T-helper 1 cell treated with Interleukin-12 subunit alpha and Interleukin-12 subunit beta and Interleukin-4 antibody, amounts not matched to agents 30 μg/mL and 1 μg/mL, for 36 hours (primary cell): ENCODE results near the gene PRR5.

ENCODE experiments used
- H3K27ac Mint-ChIP-seq: one replicate; pipeline ENCODE4 v1.8.0; 2021; ENCODE audit warnings: mild to moderate bottlenecking, mixed read lengths
- H3K27me3 Mint-ChIP-seq: one replicate; pipeline ENCODE4 v1.8.0; 2021; ENCODE audit warnings: low read depth, mixed read lengths
- H3K36me3 Mint-ChIP-seq: one replicate; pipeline ENCODE4 v1.8.0; 2021; ENCODE audit warnings: low read depth, mixed read lengths
- H3K4me1 Mint-ChIP-seq: one replicate; pipeline ENCODE4 v1.8.0; 2021; ENCODE audit warnings: low read depth, mixed read lengths
- H3K4me3 Mint-ChIP-seq: one replicate; pipeline ENCODE4 v1.8.0; 2021; ENCODE audit warnings: mild to moderate bottlenecking, moderate library complexity, mixed read lengths
- H3K9me3 Mint-ChIP-seq: one replicate; pipeline ENCODE4 v1.8.0; 2021; ENCODE audit warnings: mixed read lengths

Gene PRR5

DNA sequence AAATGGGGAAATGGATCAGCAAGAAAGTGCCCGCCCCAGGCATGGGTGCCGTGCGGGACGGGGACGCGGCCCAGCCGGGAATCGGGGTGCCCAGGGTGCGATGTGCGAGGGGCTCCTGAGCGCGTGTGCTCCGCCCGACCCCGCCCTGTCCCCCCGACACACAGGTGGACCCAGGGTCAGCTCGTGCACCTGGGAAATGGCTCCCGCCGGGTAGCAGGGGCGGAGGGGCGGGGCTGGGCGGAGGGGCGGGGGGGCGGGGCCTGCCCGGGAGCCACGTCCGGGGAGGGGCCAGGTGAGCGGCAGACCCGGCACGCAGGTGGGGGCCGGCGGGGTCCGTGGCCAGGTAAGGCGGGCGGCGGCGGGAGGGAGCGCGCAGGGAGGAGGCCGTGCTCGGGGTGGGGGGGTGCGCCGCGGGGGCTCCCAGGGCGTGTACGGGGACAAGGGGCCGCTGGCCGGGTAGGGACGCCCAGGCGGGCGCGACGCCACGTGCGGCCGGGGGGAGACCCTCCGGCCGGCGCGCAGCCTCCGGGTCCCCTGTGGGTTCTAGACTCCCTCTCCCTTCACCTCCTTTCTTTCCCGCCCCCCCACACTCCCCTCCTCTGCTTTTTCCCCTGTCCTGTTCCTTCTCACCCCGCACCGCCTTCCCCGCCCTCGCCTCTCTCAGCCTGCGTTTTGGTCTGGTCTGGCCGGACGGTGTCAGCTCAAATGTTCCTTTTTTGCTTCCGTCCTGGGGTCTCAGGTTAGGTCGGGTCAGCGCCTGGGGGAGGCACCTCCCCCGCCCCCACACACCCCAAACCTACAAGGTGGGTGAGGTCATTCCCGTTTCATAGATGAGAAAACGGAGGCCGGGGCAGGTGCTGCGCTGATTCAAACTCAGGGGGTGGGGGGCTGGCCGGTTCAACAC lies 50.5 kb downstream of the PRR5 start, which contains the start of gene ARHGAP8:
Gene ARHGAP8 (plus strand): TSS at position 291 of the 904 bp plus-strand sequence. CDS start 33,953 bp downstream, outside the sequence.
- Mint-ChIP-seq H3K36me3 (no peaks in the 10 kb centered on the region), H3K9me3 (no peaks in the 10 kb centered on the region), H3K4me3 (no peak within 1 kb of the TSS), H3K4me1 (peaks cover 2% of the 10 kb centered on the region), H3K27ac (no peak within 1 kb of the TSS), H3K27me3 (peaks cover 59% of the 10 kb centered on the region)

DNA sequence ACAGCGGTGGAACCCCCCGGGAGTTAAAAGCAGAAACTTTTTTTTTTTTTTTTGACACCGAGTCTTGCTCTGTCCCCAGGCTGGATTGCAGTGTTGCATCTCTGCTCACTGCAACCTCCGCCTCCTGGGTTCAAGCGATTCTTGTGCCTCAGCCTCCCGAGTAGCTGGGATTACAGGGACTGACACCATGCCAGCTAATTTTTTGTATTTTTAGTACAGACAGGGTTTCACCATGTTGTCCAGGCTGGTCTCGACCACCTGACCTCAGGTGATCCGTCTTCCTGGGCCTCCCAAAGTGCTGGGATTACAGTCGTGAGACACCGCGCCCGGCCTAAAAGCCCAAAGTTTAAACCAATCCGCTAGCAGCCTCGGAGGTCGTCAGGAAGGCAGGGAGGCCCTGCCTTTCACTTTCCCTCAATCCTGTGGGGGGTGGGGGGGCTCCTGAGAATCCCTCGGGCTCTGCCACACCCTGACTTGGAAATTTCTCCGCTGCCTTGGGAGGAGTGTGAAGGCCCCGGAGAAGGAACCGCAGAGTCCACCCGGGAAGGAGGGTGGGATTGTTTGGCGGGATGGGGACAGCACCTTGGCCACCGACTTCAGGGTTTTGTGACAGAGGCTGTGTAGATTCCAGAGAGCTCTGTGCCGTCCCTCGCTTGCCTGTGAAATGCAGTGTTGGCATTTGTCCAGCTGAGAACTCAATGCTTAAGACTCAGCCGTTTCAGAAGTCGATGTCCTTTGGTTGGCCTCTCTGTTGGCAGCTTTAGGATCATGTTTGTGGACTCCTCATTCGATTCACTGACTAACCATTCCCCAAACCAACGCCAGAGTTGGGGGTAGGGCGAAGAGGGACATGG lies 51.4 kb downstream of the PRR5 start:
- H3K27me3 Mint-ChIP-seq: peaks cover 59% of the 10 kb centered on the region
- no peaks in the 10 kb centered on the region for H3K9me3 Mint-ChIP-seq
- H3K27ac Mint-ChIP-seq: no peak overlapping the region
- H3K4me1 Mint-ChIP-seq: peaks cover 2% of the 10 kb centered on the region
- H3K36me3 Mint-ChIP-seq: no peaks in the 10 kb centered on the region
- no peak overlapping the region for H3K4me3 Mint-ChIP-seq

DNA sequence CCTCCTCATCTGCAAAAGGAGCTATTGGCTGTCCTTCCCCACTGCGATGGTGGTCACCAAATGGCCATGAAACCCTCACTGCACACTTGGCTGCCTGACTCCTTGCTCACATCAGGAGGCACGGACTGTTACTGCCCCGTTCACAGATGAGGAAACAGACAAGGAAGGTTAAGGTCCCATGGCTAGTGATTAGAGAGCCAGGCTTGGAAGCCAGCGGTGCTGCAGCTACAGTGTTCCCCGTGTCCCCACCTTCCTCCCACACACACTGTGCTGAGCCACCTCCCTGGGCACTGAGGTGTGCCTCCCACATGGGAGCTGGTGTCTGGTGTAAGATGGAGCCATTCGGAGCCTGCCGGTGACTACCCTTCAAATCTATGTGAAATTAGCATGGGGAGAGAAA lies 53.0 kb downstream of the PRR5 start:
- H3K36me3 Mint-ChIP-seq: no peaks in the 10 kb centered on the region
- H3K9me3 Mint-ChIP-seq: no peaks in the 10 kb centered on the region
- H3K4me1 Mint-ChIP-seq: peaks cover 2% of the 10 kb centered on the region
- H3K27ac Mint-ChIP-seq: no peak overlapping the region
- peaks cover 54% of the 10 kb centered on the region for H3K27me3 Mint-ChIP-seq
- no peak overlapping the region for H3K4me3 Mint-ChIP-seq

DNA sequence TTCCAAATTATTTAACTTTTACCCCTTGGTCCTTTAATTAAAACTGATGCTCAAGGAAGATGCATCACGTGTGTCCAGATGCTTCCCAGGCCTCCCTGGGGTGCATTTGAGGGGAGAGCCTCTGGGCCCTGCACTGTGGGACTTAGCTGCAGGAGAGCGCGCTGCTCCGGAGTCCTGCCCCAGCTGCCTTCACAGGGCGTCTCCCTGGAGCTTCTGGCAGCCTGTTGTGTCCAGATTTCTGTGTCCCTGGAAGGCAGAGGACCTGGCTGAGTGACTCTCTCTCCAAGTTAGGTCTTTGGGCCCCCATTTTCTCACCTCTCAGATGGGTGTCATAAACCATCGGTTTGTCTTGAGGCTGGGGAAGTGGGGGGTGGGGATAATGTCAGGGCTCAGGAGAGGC lies 53.4 kb downstream of the PRR5 start:
- peaks cover 2% of the 10 kb centered on the region for H3K4me1 Mint-ChIP-seq
- peaks cover 51% of the 10 kb centered on the region for H3K27me3 Mint-ChIP-seq
- H3K36me3 Mint-ChIP-seq: no peaks in the 10 kb centered on the region
- H3K4me3 Mint-ChIP-seq: no peak overlapping the region
- no peak overlapping the region for H3K27ac Mint-ChIP-seq
- H3K9me3 Mint-ChIP-seq: no peaks in the 10 kb centered on the region

DNA sequence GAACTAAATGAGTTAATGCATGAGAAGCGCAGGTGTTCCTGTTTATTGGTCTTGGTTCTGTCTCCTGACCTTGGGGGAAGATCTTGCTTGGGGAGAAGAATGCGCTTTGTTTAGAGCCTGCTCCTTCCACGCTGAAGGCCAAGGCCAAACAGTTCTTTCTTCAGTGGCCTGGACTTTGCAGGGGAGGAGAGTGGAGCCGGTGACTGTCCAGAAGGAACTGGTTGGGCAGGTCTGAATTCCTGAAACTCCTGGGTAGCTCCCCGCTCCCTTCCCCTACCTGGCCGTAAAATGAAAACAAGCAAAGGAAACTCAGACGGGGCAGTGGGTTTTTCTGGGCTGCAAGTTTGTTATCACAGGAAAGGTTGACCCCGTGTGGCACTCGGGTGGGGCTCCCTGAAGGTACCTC lies 54.0 kb downstream of the PRR5 start:
- H3K27me3 Mint-ChIP-seq: peaks cover 48% of the 10 kb centered on the region
- no peak overlapping the region for H3K4me3 Mint-ChIP-seq
- H3K36me3 Mint-ChIP-seq: no peaks in the 10 kb centered on the region
- no peak overlapping the region for H3K27ac Mint-ChIP-seq
- no peaks in the 10 kb centered on the region for H3K9me3 Mint-ChIP-seq
- peaks cover 2% of the 10 kb centered on the region for H3K4me1 Mint-ChIP-seq

DNA sequence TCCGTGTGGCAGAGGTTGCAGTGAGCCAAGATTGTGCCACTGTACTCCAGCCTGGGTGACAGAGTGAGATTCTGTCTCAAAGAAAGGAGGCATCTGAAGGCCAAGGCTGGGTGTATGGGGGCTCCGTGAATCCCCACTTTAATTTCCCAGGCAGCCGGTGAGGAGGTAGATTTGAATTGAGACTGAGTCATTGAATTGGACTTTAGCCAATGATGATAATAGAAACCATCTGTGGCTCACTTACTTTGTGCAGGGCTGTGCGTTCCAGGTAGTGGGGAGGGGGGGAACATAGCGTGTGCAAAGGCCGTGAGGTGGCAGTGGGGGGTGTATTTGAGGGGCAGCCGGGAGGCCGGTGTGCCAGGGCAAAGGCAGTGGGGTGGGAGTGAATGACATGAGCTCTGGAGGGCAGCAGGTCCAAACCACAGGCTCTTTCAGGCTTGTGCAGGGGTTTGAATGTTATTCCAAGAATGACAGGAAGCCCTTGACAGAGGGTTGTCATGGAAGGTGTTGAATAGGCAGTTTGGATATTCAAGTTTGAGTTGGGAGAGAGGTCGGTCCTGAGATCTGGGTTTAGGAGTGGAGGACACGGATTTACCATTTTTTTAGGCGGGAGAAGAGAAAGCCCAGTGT lies 56.5 kb downstream of the PRR5 start:
- H3K36me3 Mint-ChIP-seq: no peaks in the 10 kb centered on the region
- H3K9me3 Mint-ChIP-seq: no peaks in the 10 kb centered on the region
- peaks cover 32% of the 10 kb centered on the region for H3K27me3 Mint-ChIP-seq
- no peak overlapping the region for H3K27ac Mint-ChIP-seq
- no peak overlapping the region for H3K4me3 Mint-ChIP-seq
- H3K4me1 Mint-ChIP-seq: no peaks in the 10 kb centered on the region

DNA sequence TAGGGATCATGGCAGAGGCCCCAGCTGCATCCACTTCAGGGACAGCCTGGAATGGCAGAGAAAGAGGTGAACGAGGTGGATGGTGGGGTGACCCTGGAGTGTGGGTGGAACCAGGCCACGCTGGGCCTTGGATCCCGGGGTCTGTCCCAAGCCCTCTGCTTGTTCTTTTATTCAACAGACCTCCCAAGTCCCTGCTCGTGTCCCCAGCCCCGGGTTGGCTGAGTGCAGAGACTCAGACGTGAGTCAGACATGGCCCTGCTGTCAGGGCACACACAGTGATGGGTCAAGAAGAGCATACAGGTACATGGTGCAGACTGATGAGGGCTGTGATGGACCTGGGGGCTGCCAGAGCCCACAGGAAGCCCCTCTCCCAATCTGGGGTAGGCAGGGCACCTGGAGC lies 57.0 kb downstream of the PRR5 start:
- H3K9me3 Mint-ChIP-seq: no peaks in the 10 kb centered on the region
- H3K36me3 Mint-ChIP-seq: no peaks in the 10 kb centered on the region
- H3K27me3 Mint-ChIP-seq: peaks cover 27% of the 10 kb centered on the region

DNA sequence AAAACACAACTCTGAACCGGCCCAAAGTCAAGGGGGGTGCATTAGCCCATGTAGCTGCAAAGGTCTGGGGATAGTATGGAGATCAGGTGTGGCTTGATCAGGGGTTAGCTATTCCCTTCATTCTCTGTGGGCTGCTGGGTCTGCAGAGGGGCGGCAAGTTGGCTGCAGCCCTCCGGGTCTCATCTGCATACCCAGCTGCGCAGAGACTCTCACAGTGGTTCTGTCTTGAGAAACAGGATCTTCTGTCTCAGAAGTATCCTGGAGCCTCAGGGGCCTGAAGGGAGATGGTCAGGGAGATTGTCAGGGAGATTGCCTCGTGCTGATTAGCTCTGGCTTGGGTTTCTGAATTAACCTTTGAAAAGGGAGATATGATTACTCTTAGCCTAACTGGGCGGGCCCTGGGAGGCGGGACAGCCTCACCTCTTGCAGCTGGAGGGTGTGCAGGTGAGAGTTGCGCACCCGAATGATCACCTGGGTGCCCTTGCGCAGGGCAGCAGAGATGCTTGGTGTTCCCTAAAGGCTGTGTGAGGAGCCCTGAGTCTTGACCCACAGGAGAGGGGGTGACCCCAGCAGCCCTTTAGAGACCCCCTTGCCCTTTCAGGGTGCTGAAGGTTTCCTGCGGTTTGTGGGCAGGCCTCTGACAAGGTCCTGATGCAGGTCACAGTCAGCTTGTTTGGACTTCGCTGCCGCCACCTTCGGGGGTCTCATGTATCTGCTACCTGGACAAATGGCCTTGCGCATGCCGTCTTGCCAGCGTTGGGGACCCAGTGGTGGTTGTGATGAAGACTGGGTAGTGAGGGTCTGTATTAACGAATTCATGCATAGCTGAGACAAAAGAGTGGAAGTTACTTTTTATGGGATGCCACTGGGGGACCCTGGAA lies 57.7 kb downstream of the PRR5 start:
- H3K36me3 Mint-ChIP-seq: no peaks in the 10 kb centered on the region
- no peaks in the 10 kb centered on the region for H3K4me1 Mint-ChIP-seq
- H3K9me3 Mint-ChIP-seq: no peaks in the 10 kb centered on the region
- H3K4me3 Mint-ChIP-seq: no peak overlapping the region
- peaks cover 20% of the 10 kb centered on the region for H3K27me3 Mint-ChIP-seq
- H3K27ac Mint-ChIP-seq: no peak overlapping the region

More for the DNA sequence above, 57.0 kb downstream of the PRR5 start:
- no peaks in the 10 kb centered on the region for H3K4me1 Mint-ChIP-seq
- no peak overlapping the region for H3K4me3 Mint-ChIP-seq
- H3K27ac Mint-ChIP-seq: no peak overlapping the region

DNA sequence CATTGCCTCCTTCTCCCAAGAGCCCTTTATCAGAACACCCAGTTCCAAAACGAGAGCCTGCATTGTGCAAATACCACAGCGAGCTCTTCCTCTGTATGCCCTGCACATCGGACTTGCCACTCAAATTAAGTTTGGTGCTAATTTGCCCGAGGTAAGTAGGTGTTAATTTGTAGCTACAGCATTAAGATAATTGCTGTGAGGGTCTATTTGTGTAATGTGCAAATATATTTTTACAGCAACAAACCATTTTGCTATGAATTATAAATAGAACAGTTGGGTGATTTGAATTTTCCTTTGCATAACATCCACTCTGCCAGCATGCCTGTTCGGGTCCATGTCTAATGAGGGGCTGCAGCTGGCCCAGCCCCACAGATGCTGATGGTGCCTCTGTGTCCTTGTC lies 58.5 kb downstream of the PRR5 start:
- Mint-ChIP-seq H3K27me3 (peaks cover 12% of the 10 kb centered on the region), H3K4me3 (no peak overlapping the region), H3K27ac (no peak overlapping the region), H3K9me3 (no peaks in the 10 kb centered on the region), H3K4me1 (no peaks in the 10 kb centered on the region), H3K36me3 (no peaks in the 10 kb centered on the region)

DNA sequence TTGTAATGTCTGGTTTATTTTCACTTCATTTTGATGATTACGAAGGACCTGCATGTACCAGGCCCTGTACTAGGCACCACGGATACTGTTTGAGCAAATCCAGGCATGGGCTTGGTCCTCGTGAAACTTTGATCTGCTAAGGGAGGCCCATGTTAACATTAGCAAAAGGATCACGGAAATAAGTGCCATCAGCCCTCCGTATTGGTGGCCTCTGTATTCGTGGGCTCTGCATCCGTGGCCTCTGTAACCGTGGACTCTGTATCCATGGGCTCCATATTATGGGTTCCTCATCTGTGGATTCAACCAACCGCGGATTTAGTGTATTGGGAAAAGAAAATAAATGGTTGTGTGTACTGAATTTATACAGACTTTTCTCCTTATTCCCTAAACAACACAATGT lies 59.0 kb downstream of the PRR5 start:
- Mint-ChIP-seq H3K27me3 (peaks cover 6% of the 10 kb centered on the region), H3K27ac (no peak overlapping the region), H3K9me3 (no peaks in the 10 kb centered on the region), H3K36me3 (no peaks in the 10 kb centered on the region), H3K4me1 (no peaks in the 10 kb centered on the region), H3K4me3 (no peak overlapping the region)

DNA sequence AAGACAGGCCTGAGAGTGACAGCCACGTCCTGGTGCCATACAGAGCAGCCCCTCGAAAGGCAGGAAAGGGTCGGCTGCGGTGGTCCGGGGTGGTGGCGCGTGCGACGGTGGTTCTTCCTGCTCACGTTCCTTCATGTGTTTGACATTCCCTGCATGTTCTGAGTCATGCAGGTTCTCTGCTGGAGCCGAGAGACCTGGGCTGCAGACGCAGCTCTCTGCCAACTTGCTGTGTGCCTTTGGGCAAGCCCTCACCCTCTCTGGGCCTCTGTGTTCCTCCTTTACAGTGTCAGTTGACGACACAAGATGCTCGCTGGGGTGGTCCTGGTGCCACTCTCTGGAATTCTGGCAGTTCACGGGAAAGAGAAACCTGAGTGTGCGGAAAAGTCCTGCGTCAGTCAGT lies 62.4 kb downstream of the PRR5 start:
- no peak overlapping the region for H3K4me3 Mint-ChIP-seq
- H3K27me3 Mint-ChIP-seq: no peaks in the 10 kb centered on the region
- no peaks in the 10 kb centered on the region for H3K9me3 Mint-ChIP-seq
- no peak overlapping the region for H3K27ac Mint-ChIP-seq
- H3K4me1 Mint-ChIP-seq: no peaks in the 10 kb centered on the region
- no peaks in the 10 kb centered on the region for H3K36me3 Mint-ChIP-seq

DNA sequence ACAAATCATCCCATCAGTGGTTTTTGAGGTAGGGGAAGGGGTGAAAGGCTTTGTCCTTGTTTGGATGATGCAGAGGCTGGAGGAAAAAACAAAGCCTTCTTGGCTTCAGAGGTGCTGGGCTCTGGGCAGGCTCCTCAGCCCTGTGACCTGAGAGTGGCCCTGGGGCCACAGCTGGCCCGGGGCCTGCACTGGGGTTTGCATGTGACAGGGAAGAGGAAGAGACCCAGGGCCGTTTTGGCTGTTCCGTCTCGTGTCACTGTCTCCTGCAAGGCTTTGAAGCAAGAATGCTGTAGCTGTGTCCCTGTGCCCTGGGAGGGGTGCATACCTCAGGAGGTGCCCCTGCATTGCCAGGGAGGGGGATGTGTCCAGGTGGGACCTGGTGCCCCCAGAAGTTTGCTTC lies 63.0 kb downstream of the PRR5 start:
- Mint-ChIP-seq H3K27me3 (no peaks in the 10 kb centered on the region), H3K4me3 (no peak overlapping the region), H3K9me3 (no peaks in the 10 kb centered on the region), H3K36me3 (no peaks in the 10 kb centered on the region), H3K4me1 (no peaks in the 10 kb centered on the region), H3K27ac (no peak overlapping the region)

DNA sequence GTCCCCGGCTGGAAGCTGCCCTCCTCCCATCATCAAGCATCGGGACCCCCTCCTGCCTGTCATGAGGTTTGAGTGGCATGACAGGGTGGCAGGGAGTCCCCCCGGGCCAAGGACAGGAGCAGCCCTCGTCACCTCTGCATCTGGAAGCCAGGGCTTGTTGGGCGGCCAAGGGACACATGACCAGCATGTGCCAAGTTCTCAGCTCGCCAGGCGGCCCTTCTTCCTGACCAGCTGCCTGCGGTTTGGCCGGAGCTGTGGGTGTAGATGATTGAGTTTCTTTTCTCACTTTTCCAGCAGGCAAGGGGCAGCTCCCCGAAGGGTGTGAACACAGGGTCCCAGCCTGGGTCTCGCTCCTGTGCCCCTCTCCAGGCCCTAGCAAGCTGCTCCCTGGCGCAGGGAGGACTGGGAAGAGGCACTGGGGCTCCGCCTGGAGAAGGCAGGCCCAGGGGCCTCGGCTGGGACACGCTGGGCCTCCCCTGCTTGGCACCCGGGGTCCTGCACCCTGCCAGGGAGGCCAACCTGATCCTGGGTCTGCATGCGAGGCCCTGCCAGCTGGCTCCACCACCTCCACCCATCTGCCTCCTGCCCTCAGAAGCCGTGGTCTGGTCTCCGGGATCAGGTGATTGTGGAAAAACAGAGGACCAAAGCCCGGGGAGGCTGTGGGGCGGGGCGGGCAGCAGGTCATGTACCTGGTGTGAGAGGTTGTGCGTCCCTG lies 63.7 kb downstream of the PRR5 start:
- no peaks in the 10 kb centered on the region for H3K36me3 Mint-ChIP-seq
- no peak overlapping the region for H3K4me3 Mint-ChIP-seq
- no peaks in the 10 kb centered on the region for H3K4me1 Mint-ChIP-seq
- no peak overlapping the region for H3K27ac Mint-ChIP-seq
- no peaks in the 10 kb centered on the region for H3K27me3 Mint-ChIP-seq
- no peaks in the 10 kb centered on the region for H3K9me3 Mint-ChIP-seq
